Bronchial epithelial cell (primary cell): Measurements from ENCODE around the gene ATP1A2. TPM values are rescaled to one million over a fixed set of nuclear protein-coding genes. Genes with fewer than 3 reads are reported as not detected.

Experiments
- DNase-seq: peaks from one replicate; pipeline ENCODE4 v3.0.0-alpha.2; 2010; ENCODE audit warnings: low read depth
- FAIRE-seq: peaks from 2 replicates; lab custom pipeline; 2011; peaks lifted over from hg19 to GRCh38; lab: Jason Lieb, UNC
- H3K27me3 ChIP-seq: 2 replicates; pipeline ENCODE4 v1.5.1; 2011; ENCODE audit warnings: low read length; ENCODE audit not compliant: control insufficient read depth, insufficient read depth
- H3K36me3 ChIP-seq: 2 replicates; pipeline ENCODE4 v1.5.1; 2011; ENCODE audit warnings: low read length; ENCODE audit not compliant: control insufficient read depth, insufficient read depth
- H3K4me3 ChIP-seq: 2 replicates; pipeline ENCODE4 v1.5.1; 2011; ENCODE audit warnings: mild to moderate bottlenecking, low read depth, low read length, control low read depth
- CTCF ChIP-seq: IDR thresholded peaks from 2 replicates; pipeline ENCODE4 v1.5.1; 2011; ENCODE audit warnings: mild to moderate bottlenecking, moderate library complexity, low read length, control low read depth, inconsistent platforms; ENCODE audit not compliant: insufficient read depth, severe bottlenecking
- total RNA-seq: library from RNA; depleted of rRNA; stranded (reverse); fragments of >200 nt; gene quantifications from 2 replicates; pipeline ENCODE4 v1.2.1, GENCODE V29; 2014

The ATP1A2 gene
- total RNA-seq, 1 donor from 2014 or later, result not detected

GRCh38 chr1:160112357-160112756 lies 3.2 kb upstream of the ATP1A2 start:
- H3K4me3 ChIP-seq, result no peak overlapping the region
- peak; percentile 97 for FAIRE-seq
- DNase-seq, result no peak
- no peaks in the 10 kb centered on the region for H3K36me3 ChIP-seq
- TF ChIP-seq CTCF, result no peak
- H3K27me3 ChIP-seq, result peaks cover 2% of the 10 kb centered on the region

- Histone ChIP-seq H3K36me3 (no peaks in the 10 kb centered on the region), H3K27me3 (peaks cover 2% of the 10 kb centered on the region), H3K4me3 (no peak overlapping the region)
- no peak for DNase-seq
- no peak for FAIRE-seq
- no peak for TF ChIP-seq CTCF
Measured at GRCh38 chr1:160113407-160113806, 2.2 kb upstream of the ATP1A2 start.

GRCh38 chr1:160114085-160114484 lies 1.5 kb upstream of the ATP1A2 start:
- FAIRE-seq (no peak), DNase-seq (no peak)
- Histone ChIP-seq H3K4me3 (no peak overlapping the region), H3K36me3 (no peaks in the 10 kb centered on the region), H3K27me3 (peaks cover 2% of the 10 kb centered on the region)
- no peak for TF ChIP-seq CTCF

GRCh38 chr1:160116283-160117147 lies 956 bp downstream of the ATP1A2 start:
- peak; percentile 70 for FAIRE-seq
- no peak for TF ChIP-seq CTCF
- no peak overlapping the region for H3K4me3 ChIP-seq
- peak; percentile 98 for DNase-seq
- no peaks in the 10 kb centered on the region for H3K36me3 ChIP-seq
- H3K27me3 ChIP-seq, result peaks cover 2% of the 10 kb centered on the region

- DNase-seq (no peak), FAIRE-seq (no peak)
- no peak for TF ChIP-seq CTCF
- Histone ChIP-seq H3K27me3 (peaks cover 2% of the 10 kb centered on the region), H3K4me3 (no peak overlapping the region), H3K36me3 (no peaks in the 10 kb centered on the region)
Measured at GRCh38 chr1:160117300-160117699, 1.7 kb downstream of the ATP1A2 start.
